H9 (cell line): ENCODE results near the gene PRTFDC1. TPM values are rescaled to one million over a fixed set of nuclear protein-coding genes. Genes with fewer than 3 reads are reported as not detected.

Experiments used
- DNase-seq: peaks from one replicate; pipeline ENCODE4 v3.0.0-alpha.2; 2017
- H2AFZ ChIP-seq: one replicate; pipeline ENCODE4 v1.6.1; 2013; ENCODE audit warnings: mild to moderate bottlenecking, low read length, control low read depth, moderate library complexity
- H2AK5ac ChIP-seq: 2 replicates; pipeline ENCODE4 v1.6.1; 2013; ENCODE audit warnings: low read length, control low read depth, mixed read lengths; ENCODE audit not compliant: insufficient read length
- H2BK120ac ChIP-seq: one replicate; pipeline ENCODE4 v1.6.1; 2013; ENCODE audit warnings: low read depth, mild to moderate bottlenecking, low read length, control low read depth, inconsistent platforms; ENCODE audit not compliant: poor library complexity, severe bottlenecking
- H2BK12ac ChIP-seq: 2 replicates; pipeline ENCODE4 v1.6.1; 2013; ENCODE audit warnings: low read length, control low read depth, mixed read lengths, low read depth; ENCODE audit not compliant: insufficient read length
- H2BK15ac ChIP-seq: 2 replicates; pipeline ENCODE4 v1.6.1; 2013; ENCODE audit warnings: low read depth, low read length, control low read depth
- H2BK20ac ChIP-seq: one replicate; pipeline ENCODE4 v1.6.1; 2013; ENCODE audit warnings: low read depth, mild to moderate bottlenecking, low read length, control low read depth, inconsistent platforms; ENCODE audit not compliant: poor library complexity, severe bottlenecking
- H2BK5ac ChIP-seq: 2 replicates; pipeline ENCODE4 v1.6.1; 2013; ENCODE audit warnings: low read length, control low read depth, mixed read lengths; ENCODE audit not compliant: insufficient read length
- H3K14ac ChIP-seq: 2 replicates; pipeline ENCODE4 v1.6.1; 2013; ENCODE audit warnings: low read length, control low read depth; ENCODE audit not compliant: insufficient read depth
- H3K18ac ChIP-seq: 2 replicates; pipeline ENCODE4 v1.6.1; 2013; ENCODE audit warnings: low read depth, mild to moderate bottlenecking, mixed read lengths, low read length, control low read depth; ENCODE audit not compliant: insufficient read length
- H3K23ac ChIP-seq: 2 replicates; pipeline ENCODE4 v1.6.1; 2013; ENCODE audit warnings: low read length, control low read depth, mixed read lengths, low read depth; ENCODE audit not compliant: insufficient read length
- H3K23me2 ChIP-seq: 2 replicates; pipeline ENCODE4 v1.6.1; 2013; ENCODE audit warnings: low read depth, mild to moderate bottlenecking, mixed read lengths, low read length, control low read depth; ENCODE audit not compliant: insufficient read length, poor library complexity, severe bottlenecking
- H3K27ac ChIP-seq: 2 replicates; pipeline ENCODE4 v1.5.1; 2013; ENCODE audit warnings: low read length, control low read depth, mixed read lengths, low read depth; ENCODE audit not compliant: insufficient read length
- H3K27me3 ChIP-seq: 2 replicates; pipeline ENCODE4 v1.6.1; 2013; ENCODE audit warnings: low read length, control low read depth, inconsistent platforms; ENCODE audit not compliant: insufficient read depth
- H3K4ac ChIP-seq: 2 replicates; pipeline ENCODE4 v1.6.1; 2013; ENCODE audit warnings: low read depth, mild to moderate bottlenecking, control low read depth, inconsistent platforms, low read length, moderate library complexity
- H3K4me1 ChIP-seq: 2 replicates; pipeline ENCODE4 v1.6.1; 2013; ENCODE audit warnings: low read length, control low read depth, inconsistent platforms; ENCODE audit not compliant: insufficient read depth
- H3K4me2 ChIP-seq: 2 replicates; pipeline ENCODE4 v1.6.1; 2013; ENCODE audit warnings: low read length, control low read depth, mixed read lengths; ENCODE audit not compliant: insufficient read length, insufficient read depth
- H3K56ac ChIP-seq: 2 replicates; pipeline ENCODE4 v1.6.1; 2013; ENCODE audit warnings: low read depth, mild to moderate bottlenecking, mixed read lengths, low read length, control low read depth; ENCODE audit not compliant: insufficient read length
- H3K79me1 ChIP-seq: 2 replicates; pipeline ENCODE4 v1.6.1; 2013; ENCODE audit warnings: low read depth, mild to moderate bottlenecking, moderate library complexity, low read length, control low read depth, inconsistent platforms; ENCODE audit not compliant: insufficient read depth, poor library complexity, severe bottlenecking
- H3K79me2 ChIP-seq: 2 replicates; pipeline ENCODE4 v1.6.1; 2013; ENCODE audit warnings: low read length, control low read depth, inconsistent platforms; ENCODE audit not compliant: insufficient read depth
- H3K9ac ChIP-seq: 2 replicates; pipeline ENCODE4 v1.6.1; 2013; ENCODE audit warnings: low read length, control low read depth, mixed read lengths; ENCODE audit not compliant: insufficient read length; ENCODE audit errors: extremely low read depth
- H3K9me3 ChIP-seq: one replicate; pipeline ENCODE4 v1.6.1; 2013; ENCODE audit warnings: low read depth, low read length, inconsistent platforms; ENCODE audit not compliant: control insufficient read depth
- H3T11ph ChIP-seq: one replicate; pipeline ENCODE4 v1.6.1; 2013; ENCODE audit warnings: mild to moderate bottlenecking, low read length, control low read depth, inconsistent platforms
- H4K20me1 ChIP-seq: one replicate; pipeline ENCODE4 v1.6.1; 2013; ENCODE audit not compliant: control insufficient read depth, insufficient read length, insufficient read depth
- H4K5ac ChIP-seq: 2 replicates; pipeline ENCODE4 v1.6.1; 2013; ENCODE audit warnings: low read depth, mild to moderate bottlenecking, mixed read lengths, low read length, control low read depth; ENCODE audit not compliant: insufficient read length
- H4K8ac ChIP-seq: replicated peaks from 2 replicates; pipeline ENCODE4 v1.6.1; 2013; ENCODE audit warnings: low read length, control low read depth, mixed read lengths, low read depth; ENCODE audit not compliant: insufficient read length
- H4K91ac ChIP-seq: 2 replicates; pipeline ENCODE4 v1.6.1; 2013; ENCODE audit warnings: low read depth, mild to moderate bottlenecking, moderate library complexity, mixed read lengths, low read length, control low read depth; ENCODE audit not compliant: insufficient read length
- H3K27ac Mint-ChIP-seq, 3 experiments: 2 replicates in 2 of 3; 3 replicates in 1 of 3; pipeline ENCODE4 v1.8.0; 2020 to 2021; ENCODE audit warnings: mixed read lengths in 3 of 3, mild to moderate bottlenecking in 1 of 3, moderate library complexity in 1 of 3
- H3K27me3 Mint-ChIP-seq: 2 replicates; pipeline ENCODE4 v1.8.0; 2021; ENCODE audit warnings: low read depth, mild to moderate bottlenecking, moderate library complexity, mixed read lengths
- H3K36me3 Mint-ChIP-seq, 3 experiments: 2 replicates in 2 of 3; 3 replicates in 1 of 3; pipeline ENCODE4 v1.8.0; 2020 to 2021; ENCODE audit warnings: low read depth in 3 of 3, mixed read lengths in 3 of 3; ENCODE audit not compliant: insufficient read depth in 1 of 3
- H3K4me1 Mint-ChIP-seq, 2 experiments: 2 replicates each; pipeline ENCODE4 v1.8.0; 2020; ENCODE audit warnings: mixed read lengths in 2 of 2
- H3K4me3 Mint-ChIP-seq, 2 experiments: 2 replicates in 1 of 2; 3 replicates in 1 of 2; pipeline ENCODE4 v1.8.0; 2020 to 2021; ENCODE audit warnings: mild to moderate bottlenecking in 2 of 2, mixed read lengths in 2 of 2, moderate library complexity in 1 of 2
- H3K9me3 Mint-ChIP-seq, 2 experiments: 2 replicates in 1 of 2; 3 replicates in 1 of 2; pipeline ENCODE4 v1.8.0; 2020; ENCODE audit warnings: mild to moderate bottlenecking in 2 of 2, mixed read lengths in 2 of 2, moderate library complexity in 1 of 2
- WGBS: extraction: QIAGEN DNeasy Blood & Tissue Kit; methylation state at CpG from one replicate; pipeline ENCODE4 v1.1.7; 2013; ENCODE audit warnings: missing lambda C conversion rate, low lambda C conversion rate, mixed read lengths; ENCODE audit not compliant: insufficient read length; ENCODE audit errors: extremely low coverage; 5-methylcytosine and 5-hydroxymethylcytosine counted together
- total RNA-seq: library from RNA; stranded (reverse); gene quantifications from 2 replicates; pipeline ENCODE4 v1.2.1, GENCODE V29; 2021
- TF ChIP-seq, protein P1 (sequence below): fragments of 200-600 bp; sonication (generic); conservative IDR thresholded peaks from 3 replicates; pipeline ENCODE4 v1.8.0; 2021; ENCODE audit warnings: antibody characterized with exemption, mild to moderate bottlenecking

The PRTFDC1 gene
- total RNA-seq, 1 experiment from 2014 or later, result 7.5 TPM

DNA sequence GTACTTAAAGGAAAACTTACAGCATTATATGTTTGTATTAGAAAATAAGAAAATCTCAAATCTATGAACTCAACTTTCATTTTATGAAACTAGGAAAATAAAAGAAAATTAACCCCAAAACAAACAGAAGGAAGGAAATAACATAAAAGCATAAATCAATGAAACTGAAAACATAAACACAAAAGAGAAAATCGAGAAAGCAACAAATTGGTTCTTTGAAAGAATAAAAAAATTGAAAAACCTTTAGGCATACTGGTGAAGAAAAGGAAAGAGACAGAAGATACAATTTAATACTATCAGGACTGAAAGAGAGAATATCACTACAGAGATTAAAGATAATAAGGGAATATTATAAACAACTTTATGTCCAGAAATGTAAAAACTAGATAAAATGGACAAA, 21.2 kb downstream of the PRTFDC1 start:
- Mint-ChIP-seq H3K27ac (no peak overlapping the region), H3K9me3 (peaks cover 4 to 8% of the 10 kb centered on the region in 2 experiments; a peak in 3 of 5 replicates), H3K27me3 (no peaks in the 10 kb centered on the region), H3K4me1 (peaks cover 0 to 8% of the 10 kb centered on the region in 2 experiments; a peak in 2 of 4 replicates), H3K36me3 (peaks cover 7 to 20% (median 11%) of the 10 kb centered on the region in 3 experiments; a peak in 5 of 7 replicates), H3K4me3 (no peak overlapping the region)
- no peaks in the 10 kb centered on the region for H3K9me3 ChIP-seq
- H3K79me2 ChIP-seq, result no peaks in the 10 kb centered on the region
- H2BK12ac ChIP-seq, result no peak overlapping the region
- H3K9ac ChIP-seq, result no peak overlapping the region
- no peaks in the 10 kb centered on the region for H3K23me2 ChIP-seq
- no peak overlapping the region for H3K14ac ChIP-seq
- no peak overlapping the region for H4K5ac ChIP-seq
- H3K18ac ChIP-seq, result no peak overlapping the region
- TF ChIP-seq, protein P1, sequence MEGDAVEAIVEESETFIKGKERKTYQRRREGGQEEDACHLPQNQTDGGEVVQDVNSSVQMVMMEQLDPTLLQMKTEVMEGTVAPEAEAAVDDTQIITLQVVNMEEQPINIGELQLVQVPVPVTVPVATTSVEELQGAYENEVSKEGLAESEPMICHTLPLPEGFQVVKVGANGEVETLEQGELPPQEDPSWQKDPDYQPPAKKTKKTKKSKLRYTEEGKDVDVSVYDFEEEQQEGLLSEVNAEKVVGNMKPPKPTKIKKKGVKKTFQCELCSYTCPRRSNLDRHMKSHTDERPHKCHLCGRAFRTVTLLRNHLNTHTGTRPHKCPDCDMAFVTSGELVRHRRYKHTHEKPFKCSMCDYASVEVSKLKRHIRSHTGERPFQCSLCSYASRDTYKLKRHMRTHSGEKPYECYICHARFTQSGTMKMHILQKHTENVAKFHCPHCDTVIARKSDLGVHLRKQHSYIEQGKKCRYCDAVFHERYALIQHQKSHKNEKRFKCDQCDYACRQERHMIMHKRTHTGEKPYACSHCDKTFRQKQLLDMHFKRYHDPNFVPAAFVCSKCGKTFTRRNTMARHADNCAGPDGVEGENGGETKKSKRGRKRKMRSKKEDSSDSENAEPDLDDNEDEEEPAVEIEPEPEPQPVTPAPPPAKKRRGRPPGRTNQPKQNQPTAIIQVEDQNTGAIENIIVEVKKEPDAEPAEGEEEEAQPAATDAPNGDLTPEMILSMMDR, result no peak
- H3K23ac ChIP-seq, result no peak overlapping the region
- no peak overlapping the region for H2AFZ ChIP-seq
- H2BK20ac ChIP-seq, result no peak overlapping the region
- H2BK5ac ChIP-seq, result no peak overlapping the region
- no CpG with 5 or more reads among the region's 1 CpG for WGBS
- no peaks in the 10 kb centered on the region for H3K27me3 ChIP-seq
- H3K4me1 ChIP-seq, result no peaks in the 10 kb centered on the region
- no peak overlapping the region for H3K4ac ChIP-seq
- H3K27ac ChIP-seq, result no peak overlapping the region
- H4K20me1 ChIP-seq, result no peaks in the 10 kb centered on the region
- H3K79me1 ChIP-seq, result no peaks in the 10 kb centered on the region
- H4K91ac ChIP-seq, result no peak overlapping the region
- no peak overlapping the region for H2AK5ac ChIP-seq
- no peak overlapping the region for H3K56ac ChIP-seq
- no peak overlapping the region for H2BK120ac ChIP-seq
- no peak for DNase-seq
- H4K8ac ChIP-seq, result no peak overlapping the region
- H2BK15ac ChIP-seq, result no peak overlapping the region
- no peak overlapping the region for H3K4me2 ChIP-seq
- H3T11ph ChIP-seq, result no peak overlapping the region
